ENCODE measurements around the gene MYO5A. TPM values are rescaled to one million over a fixed set of nuclear protein-coding genes. Genes with fewer than 3 reads are reported as not detected.

MYO5A gene
- polyA plus RNA-seq, 3 donors, result 6.9 to 33.5 (median 16.6) TPM

- Mint-ChIP-seq H3K27ac (no peak overlapping the region), H3K27me3 (ENCODE audit: low read depth in 3 of 3) (peaks cover 0 to 6% (median 5%) of the 10 kb centered on the region in 3 donors), H3K4me1 (peaks cover 20% of the 10 kb centered on the region), H3K4me3 (no peak overlapping the region), H3K9me3 (peaks cover 11 to 26% (median 19%) of the 10 kb centered on the region in 7 donors), H3K36me3 (peaks cover 2 to 7% of the 10 kb centered on the region in 2 donors)
- Histone ChIP-seq H3K4me3 (replicated peaks in 1 of 3; ENCODE audit: low read depth in 2 of 3, low read length in 3 of 3) (no peak overlapping the region), H3K9me3 (replicated peaks in 1 of 2; ENCODE audit: control insufficient read depth in 1 of 2, insufficient read depth in 1 of 2, low read length in 2 of 2) (peaks cover 0 to 17% of the 10 kb centered on the region in 2 donors), H3K4me2 (replicated peaks; ENCODE audit: extremely low read depth, low read length, poor library complexity, severe bottlenecking) (no peak overlapping the region), H4K20me1 (ENCODE audit: insufficient read depth, low read length) (no peaks in the 10 kb centered on the region), H3K27me3 (ENCODE audit: control insufficient read depth in 2 of 2, insufficient read depth in 2 of 2, low read length in 2 of 2) (no peaks in the 10 kb centered on the region), H3K9ac (ENCODE audit: insufficient read depth, low read length, poor library complexity, severe bottlenecking) (no peak overlapping the region), H3K27ac (ENCODE audit: low read depth in 1 of 2, low read length in 2 of 2) (no peak overlapping the region), H3K79me2 (ENCODE audit: insufficient read depth, low read length) (no peaks in the 10 kb centered on the region), H3K36me3 (replicated peaks in 1 of 2; ENCODE audit: control insufficient read depth in 1 of 2, insufficient read depth in 2 of 2, low read length in 2 of 2) (no peaks in the 10 kb centered on the region), H3K4me1 (ENCODE audit: control insufficient read depth in 1 of 2, insufficient read depth in 2 of 2, low read length in 2 of 2) (peaks cover 10% of the 10 kb centered on the region in 2 donors), H2AFZ (ENCODE audit: insufficient read depth, low read depth, low read length, poor library complexity, severe bottlenecking) (no peak overlapping the region)
- no peak for TF ChIP-seq CTCF (IDR thresholded peaks at IDR 0.05)
- intact Hi-C loops (cut with micrococcal nuclease), result no loop called here
- 100% methylated on average over 1 of the region's 8 CpGs for WGBS (ENCODE audit: insufficient coverage)
- no peak for DNase-seq
Measured at GRCh38 chr15:52537459-52537858, 8.8 kb upstream of the MYO5A start.

- H3K27ac Mint-ChIP-seq, result no peak overlapping the region
Measured at GRCh38 chr15:52532427-52532826, 3.7 kb upstream of the MYO5A start.

More at GRCh38 chr15:52532427-52532826, 3.7 kb upstream of the MYO5A start:
- Histone ChIP-seq H4K20me1 (ENCODE audit: insufficient read depth, low read length) (peaks cover 6% of the 10 kb centered on the region), H3K27me3 (ENCODE audit: control insufficient read depth in 2 of 2, insufficient read depth in 2 of 2, low read length in 2 of 2) (peaks cover 8 to 18% of the 10 kb centered on the region in 2 donors), H3K4me3 (replicated peaks in 1 of 3; ENCODE audit: low read depth in 2 of 3, low read length in 3 of 3) (no peak overlapping the region), H3K36me3 (replicated peaks in 1 of 2; ENCODE audit: control insufficient read depth in 1 of 2, insufficient read depth in 2 of 2, low read length in 2 of 2) (no peaks in the 10 kb centered on the region), H2AFZ (ENCODE audit: insufficient read depth, low read depth, low read length, poor library complexity, severe bottlenecking) (no peak overlapping the region), H3K9me3 (replicated peaks in 1 of 2; ENCODE audit: control insufficient read depth in 1 of 2, insufficient read depth in 1 of 2, low read length in 2 of 2) (no peaks in the 10 kb centered on the region), H3K27ac (ENCODE audit: low read depth in 1 of 2, low read length in 2 of 2) (no peak overlapping the region), H3K4me2 (replicated peaks; ENCODE audit: extremely low read depth, low read length, poor library complexity, severe bottlenecking) (no peak overlapping the region), H3K79me2 (ENCODE audit: insufficient read depth, low read length) (peaks cover 12% of the 10 kb centered on the region), H3K9ac (ENCODE audit: insufficient read depth, low read length, poor library complexity, severe bottlenecking) (no peak overlapping the region), H3K4me1 (ENCODE audit: control insufficient read depth in 1 of 2, insufficient read depth in 2 of 2, low read length in 2 of 2) (peaks cover 15 to 19% of the 10 kb centered on the region in 2 donors)
- no peaks in the 10 kb centered on the region for H3K36me3 Mint-ChIP-seq
- DNase-seq, result no peak
- no peak overlapping the region for H3K4me3 Mint-ChIP-seq
- no CpG with 5 or more reads among the region's 2 CpGs for WGBS (ENCODE audit: insufficient coverage)
- intact Hi-C loops (cut with micrococcal nuclease), result no loop called here
- peaks cover 22% of the 10 kb centered on the region for H3K4me1 Mint-ChIP-seq
- peaks cover 18 to 20% (median 20%) of the 10 kb centered on the region in 3 donors for H3K27me3 Mint-ChIP-seq (ENCODE audit: low read depth in 3 of 3)
- no peak for TF ChIP-seq CTCF (IDR thresholded peaks at IDR 0.05)
- peaks cover 0 to 5% (median 0%) of the 10 kb centered on the region in 7 donors for H3K9me3 Mint-ChIP-seq
